ENCODE data around the gene GFOD2. TPM values are rescaled to one million over a fixed set of nuclear protein-coding genes. Genes with fewer than 3 reads are reported as not detected.

GFOD2 gene
- total and polyA plus RNA-seq, 10 donors: 10.4 to 45.6 (median 39.8) TPM

DNA sequence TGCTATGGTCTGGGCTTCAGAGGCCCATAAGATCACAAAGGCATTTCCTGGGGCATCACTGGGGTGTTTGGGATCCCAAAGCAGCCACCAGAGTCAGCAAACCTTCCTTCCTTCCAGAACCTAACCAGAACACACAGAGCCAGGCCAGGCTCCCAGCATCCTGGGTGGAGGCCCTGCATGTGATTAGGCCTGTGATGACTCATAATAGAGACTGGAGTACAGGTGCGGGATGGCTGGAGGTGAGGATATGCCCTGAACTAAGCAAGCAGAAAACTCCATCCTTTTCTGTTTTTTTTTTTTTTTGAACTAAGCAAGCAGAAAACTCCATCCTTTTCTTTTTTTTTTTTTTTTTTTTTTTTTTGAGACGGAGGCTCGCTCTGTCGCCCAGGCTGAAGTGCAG, 17.7 kb upstream of the GFOD2 start:
- Histone ChIP-seq H3K27me3 (replicated peaks in 1 of 7) (no peaks in the 10 kb centered on the region), H3K36me3 (peaks cover 2 to 97% (median 37%) of the 10 kb centered on the region in 6 donors), H3K4me1 (peaks cover 0 to 6% (median 0%) of the 10 kb centered on the region in 6 donors), H3K9me3 (no peaks in the 10 kb centered on the region), H3K27ac (no peak overlapping the region), H3K4me3 (no peak overlapping the region)
- TF ChIP-seq POLR2AphosphoS5 (IDR thresholded peaks at IDR 0.05) (no peak), POLR2A (IDR thresholded peaks at IDR 0.05) (no peak)
- TF ChIP-seq, protein P1, sequence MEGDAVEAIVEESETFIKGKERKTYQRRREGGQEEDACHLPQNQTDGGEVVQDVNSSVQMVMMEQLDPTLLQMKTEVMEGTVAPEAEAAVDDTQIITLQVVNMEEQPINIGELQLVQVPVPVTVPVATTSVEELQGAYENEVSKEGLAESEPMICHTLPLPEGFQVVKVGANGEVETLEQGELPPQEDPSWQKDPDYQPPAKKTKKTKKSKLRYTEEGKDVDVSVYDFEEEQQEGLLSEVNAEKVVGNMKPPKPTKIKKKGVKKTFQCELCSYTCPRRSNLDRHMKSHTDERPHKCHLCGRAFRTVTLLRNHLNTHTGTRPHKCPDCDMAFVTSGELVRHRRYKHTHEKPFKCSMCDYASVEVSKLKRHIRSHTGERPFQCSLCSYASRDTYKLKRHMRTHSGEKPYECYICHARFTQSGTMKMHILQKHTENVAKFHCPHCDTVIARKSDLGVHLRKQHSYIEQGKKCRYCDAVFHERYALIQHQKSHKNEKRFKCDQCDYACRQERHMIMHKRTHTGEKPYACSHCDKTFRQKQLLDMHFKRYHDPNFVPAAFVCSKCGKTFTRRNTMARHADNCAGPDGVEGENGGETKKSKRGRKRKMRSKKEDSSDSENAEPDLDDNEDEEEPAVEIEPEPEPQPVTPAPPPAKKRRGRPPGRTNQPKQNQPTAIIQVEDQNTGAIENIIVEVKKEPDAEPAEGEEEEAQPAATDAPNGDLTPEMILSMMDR (IDR thresholded peaks at IDR 0.05 in 8 of 11, conservative IDR thresholded peaks at IDR 0.05 in 3 of 11): no peak
- intact Hi-C loops (cut with DNase I; ENCODE audit: low total_unique reads): no loop called here
- 92 to 100% (median 98%) methylated on average over 3 to 4 of the region's 4 CpGs for WGBS, 5 donors
- no peak for DNase-seq

DNA sequence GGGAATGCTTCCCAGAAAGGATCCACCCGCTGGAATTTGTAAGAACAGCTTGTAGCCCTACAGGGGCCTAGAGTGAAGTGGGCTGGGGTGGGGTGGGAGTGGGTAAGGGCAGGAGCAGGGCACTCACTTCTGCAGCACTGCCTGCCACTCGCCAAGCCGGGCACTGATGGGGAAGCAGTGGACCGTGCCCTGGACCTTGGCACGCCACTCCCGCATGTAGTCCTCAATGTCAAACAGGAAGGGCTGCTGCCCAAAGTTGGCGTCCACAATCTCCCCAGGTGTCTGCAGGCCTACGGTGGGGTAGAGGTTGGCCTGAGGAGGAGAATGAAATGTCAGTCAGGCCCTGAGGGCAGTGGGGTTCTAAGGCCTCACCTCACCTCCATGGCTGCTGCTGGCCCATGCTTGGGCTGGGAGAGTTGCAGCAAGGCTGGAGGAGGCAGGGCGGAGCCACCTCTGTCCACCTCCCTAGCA, 15.7 kb upstream of the GFOD2 start:
- Histone ChIP-seq H3K27ac (peak overlapping the region in 1 of 8 donors; percentile 11), H3K27me3 (replicated peaks in 1 of 7) (no peaks in the 10 kb centered on the region), H3K4me3 (no peak overlapping the region), H3K36me3 (peaks cover 0 to 97% (median 42%) of the 10 kb centered on the region in 6 donors), H3K9me3 (no peaks in the 10 kb centered on the region), H3K4me1 (no peaks in the 10 kb centered on the region)
- intact Hi-C loops (cut with DNase I; ENCODE audit: low total_unique reads): no loop called here
- TF ChIP-seq POLR2AphosphoS5 (IDR thresholded peaks at IDR 0.05): peak in 1 of 3 donors; percentile 21
- TF ChIP-seq, protein P1 (IDR thresholded peaks at IDR 0.05 in 8 of 11, conservative IDR thresholded peaks at IDR 0.05 in 3 of 11): no peak
- TF ChIP-seq POLR2A (IDR thresholded peaks at IDR 0.05): no peak
- no peak for DNase-seq
- WGBS, 5 donors: 66 to 94% (median 84%) methylated on average over 9 of the region's 9 CpGs

DNA sequence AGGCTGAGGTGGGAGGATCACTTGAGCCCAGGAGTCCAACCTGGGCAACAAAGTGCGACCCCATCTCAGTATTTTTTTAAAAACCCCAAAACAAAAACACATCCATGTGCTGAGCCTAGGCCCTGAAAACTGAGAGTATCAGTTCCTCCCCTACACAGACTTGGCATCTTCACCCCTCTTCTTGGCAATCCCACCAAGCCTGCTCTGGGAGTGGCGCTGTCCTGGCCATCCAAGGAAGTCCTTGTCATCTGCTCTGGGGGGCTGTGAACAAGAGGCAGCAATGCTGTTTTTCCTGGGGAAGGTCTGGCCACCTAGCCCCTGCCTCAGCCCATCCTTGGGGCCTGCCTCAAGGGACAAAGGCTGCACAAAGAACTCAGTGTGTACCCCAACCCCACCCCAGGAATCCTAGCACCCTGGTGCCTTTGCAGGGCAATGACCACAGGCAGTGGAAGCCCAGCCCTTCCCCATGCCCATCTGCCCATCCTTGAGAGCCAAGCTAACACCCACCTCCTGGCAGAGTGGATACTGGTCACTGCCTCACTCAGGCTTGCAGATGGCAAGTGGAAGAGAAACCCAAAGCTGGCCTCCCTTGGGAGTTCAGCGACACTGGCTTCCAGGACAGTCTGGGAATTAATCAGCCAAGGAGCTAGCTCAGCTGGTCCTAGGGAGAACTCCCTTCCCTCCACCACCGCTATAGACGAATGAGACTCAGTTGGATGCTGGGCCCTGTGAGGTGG, 14.8 kb upstream of the GFOD2 start:
- H3K9me3 ChIP-seq: no peaks in the 10 kb centered on the region
- H3K27me3 ChIP-seq (replicated peaks in 1 of 7): no peaks in the 10 kb centered on the region
- no peak for TF ChIP-seq POLR2A (IDR thresholded peaks at IDR 0.05)
- TF ChIP-seq, protein P1 (IDR thresholded peaks at IDR 0.05 in 8 of 11, conservative IDR thresholded peaks at IDR 0.05 in 3 of 11): no peak
- TF ChIP-seq POLR2AphosphoS5 (IDR thresholded peaks at IDR 0.05): no peak
- no peaks in the 10 kb centered on the region for H3K4me1 ChIP-seq
- DNase-seq: no peak
- intact Hi-C loops (cut with DNase I; ENCODE audit: low total_unique reads): no loop called here
- no peak overlapping the region for H3K4me3 ChIP-seq
- H3K36me3 ChIP-seq: peaks cover 0 to 97% (median 50%) of the 10 kb centered on the region in 6 donors
- H3K27ac ChIP-seq: no peak overlapping the region
- WGBS, 5 donors: 93 to 97% (median 95%) methylated on average over 4 to 5 of the region's 5 CpGs

DNA sequence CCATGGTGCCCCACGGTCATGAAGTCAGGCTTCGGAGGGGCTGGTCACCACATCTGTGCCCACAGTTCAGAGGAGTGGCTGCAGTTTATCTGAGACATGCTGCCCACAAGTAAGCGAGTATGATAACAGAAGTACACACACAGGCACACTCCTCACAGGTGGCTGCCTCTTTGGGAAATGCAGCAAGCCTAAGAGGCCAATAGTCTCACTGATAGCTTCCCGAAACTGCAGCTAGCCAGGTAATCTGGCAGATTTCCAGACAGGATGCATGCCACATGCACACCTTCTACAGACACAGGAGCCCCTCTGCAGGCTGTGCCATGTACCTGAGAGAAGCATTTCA, 12.6 kb upstream of the GFOD2 start:
- Histone ChIP-seq H3K36me3 (peaks cover 0 to 99% (median 69%) of the 10 kb centered on the region in 6 donors), H3K9me3 (no peaks in the 10 kb centered on the region), H3K4me1 (no peaks in the 10 kb centered on the region), H3K27me3 (replicated peaks in 1 of 7) (no peaks in the 10 kb centered on the region), H3K4me3 (no peak overlapping the region), H3K27ac (no peak overlapping the region)
- TF ChIP-seq POLR2AphosphoS5 (IDR thresholded peaks at IDR 0.05): no peak
- TF ChIP-seq POLR2A (IDR thresholded peaks at IDR 0.05): no peak
- TF ChIP-seq, protein P1 (IDR thresholded peaks at IDR 0.05 in 8 of 11, conservative IDR thresholded peaks at IDR 0.05 in 3 of 11): no peak
- 86 to 97% (median 90%) methylated on average over 4 of the region's 4 CpGs for WGBS, 5 donors
- peak; percentile 17 for DNase-seq
- intact Hi-C loops (cut with DNase I; ENCODE audit: low total_unique reads): no loop called here
